ENCODE data around the gene UCP3. TPM values are rescaled to one million over a fixed set of nuclear protein-coding genes. Genes with fewer than 3 reads are reported as not detected.

UCP3 gene
- total RNA-seq, 1 experiment from 2014 or later, result 1.3 TPM

DNA sequence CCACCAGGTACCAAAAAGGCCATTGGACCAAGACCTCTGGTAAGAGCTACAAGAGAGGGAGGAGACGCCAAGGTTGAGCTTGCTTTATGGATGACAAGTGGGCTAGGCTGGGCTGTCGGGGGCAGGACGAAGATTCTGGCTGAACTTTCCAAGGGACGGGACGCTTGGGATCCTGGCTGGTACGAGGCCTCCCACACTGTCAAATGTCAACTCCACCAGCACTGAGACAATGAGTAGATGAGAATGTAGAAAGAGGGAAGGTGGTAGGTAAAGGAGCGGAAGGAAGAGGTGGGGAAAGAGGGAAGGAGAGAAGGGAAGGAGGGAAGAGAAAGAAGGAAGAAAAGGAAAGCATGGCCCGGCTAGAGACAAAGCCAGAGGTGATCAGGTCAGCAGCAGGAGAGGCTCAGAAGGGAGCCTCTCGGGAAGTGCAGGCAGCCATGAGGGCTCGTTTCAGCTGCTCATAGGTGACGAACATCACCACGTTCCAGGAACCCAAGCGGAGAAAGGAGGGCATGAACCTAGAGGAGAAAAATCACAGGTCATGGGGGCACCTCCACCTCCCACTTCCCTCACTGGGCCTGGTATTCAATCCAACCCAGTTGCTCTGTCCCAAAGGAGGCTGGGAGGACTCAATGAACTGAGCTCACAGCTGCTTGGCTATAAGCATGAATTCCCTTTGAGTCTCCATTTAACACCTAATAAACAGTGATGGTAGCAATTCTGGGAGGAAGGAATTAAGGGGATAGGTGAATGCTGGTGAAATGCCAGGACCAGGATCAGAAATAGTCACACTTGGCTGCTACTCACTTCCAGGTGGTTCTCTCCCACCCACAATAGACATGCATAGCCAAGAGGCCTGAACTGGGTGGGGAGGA lies 34.0 kb downstream of the UCP3 start:
- ATAC-seq (no peak), DNase-seq (ENCODE audit: low read depth, low spot score) (no peak)
- no peak overlapping the region for H3K9ac ChIP-seq (ENCODE audit: low read length)
- POLR2A ChIA-PET, result no interaction called here
- H3K9me2 ChIP-seq (ENCODE audit: insufficient read depth), result no peaks in the 10 kb centered on the region
- TF ChIP-seq, protein P1, sequence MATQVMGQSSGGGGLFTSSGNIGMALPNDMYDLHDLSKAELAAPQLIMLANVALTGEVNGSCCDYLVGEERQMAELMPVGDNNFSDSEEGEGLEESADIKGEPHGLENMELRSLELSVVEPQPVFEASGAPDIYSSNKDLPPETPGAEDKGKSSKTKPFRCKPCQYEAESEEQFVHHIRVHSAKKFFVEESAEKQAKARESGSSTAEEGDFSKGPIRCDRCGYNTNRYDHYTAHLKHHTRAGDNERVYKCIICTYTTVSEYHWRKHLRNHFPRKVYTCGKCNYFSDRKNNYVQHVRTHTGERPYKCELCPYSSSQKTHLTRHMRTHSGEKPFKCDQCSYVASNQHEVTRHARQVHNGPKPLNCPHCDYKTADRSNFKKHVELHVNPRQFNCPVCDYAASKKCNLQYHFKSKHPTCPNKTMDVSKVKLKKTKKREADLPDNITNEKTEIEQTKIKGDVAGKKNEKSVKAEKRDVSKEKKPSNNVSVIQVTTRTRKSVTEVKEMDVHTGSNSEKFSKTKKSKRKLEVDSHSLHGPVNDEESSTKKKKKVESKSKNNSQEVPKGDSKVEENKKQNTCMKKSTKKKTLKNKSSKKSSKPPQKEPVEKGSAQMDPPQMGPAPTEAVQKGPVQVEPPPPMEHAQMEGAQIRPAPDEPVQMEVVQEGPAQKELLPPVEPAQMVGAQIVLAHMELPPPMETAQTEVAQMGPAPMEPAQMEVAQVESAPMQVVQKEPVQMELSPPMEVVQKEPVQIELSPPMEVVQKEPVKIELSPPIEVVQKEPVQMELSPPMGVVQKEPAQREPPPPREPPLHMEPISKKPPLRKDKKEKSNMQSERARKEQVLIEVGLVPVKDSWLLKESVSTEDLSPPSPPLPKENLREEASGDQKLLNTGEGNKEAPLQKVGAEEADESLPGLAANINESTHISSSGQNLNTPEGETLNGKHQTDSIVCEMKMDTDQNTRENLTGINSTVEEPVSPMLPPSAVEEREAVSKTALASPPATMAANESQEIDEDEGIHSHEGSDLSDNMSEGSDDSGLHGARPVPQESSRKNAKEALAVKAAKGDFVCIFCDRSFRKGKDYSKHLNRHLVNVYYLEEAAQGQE (IDR thresholded peaks at IDR 0.05; ENCODE audit: low read depth), result no peak
- no peak for TF ChIP-seq CEBPB (IDR thresholded peaks at IDR 0.05; ENCODE audit: low read depth)
- TF ChIP-seq, protein P2, sequence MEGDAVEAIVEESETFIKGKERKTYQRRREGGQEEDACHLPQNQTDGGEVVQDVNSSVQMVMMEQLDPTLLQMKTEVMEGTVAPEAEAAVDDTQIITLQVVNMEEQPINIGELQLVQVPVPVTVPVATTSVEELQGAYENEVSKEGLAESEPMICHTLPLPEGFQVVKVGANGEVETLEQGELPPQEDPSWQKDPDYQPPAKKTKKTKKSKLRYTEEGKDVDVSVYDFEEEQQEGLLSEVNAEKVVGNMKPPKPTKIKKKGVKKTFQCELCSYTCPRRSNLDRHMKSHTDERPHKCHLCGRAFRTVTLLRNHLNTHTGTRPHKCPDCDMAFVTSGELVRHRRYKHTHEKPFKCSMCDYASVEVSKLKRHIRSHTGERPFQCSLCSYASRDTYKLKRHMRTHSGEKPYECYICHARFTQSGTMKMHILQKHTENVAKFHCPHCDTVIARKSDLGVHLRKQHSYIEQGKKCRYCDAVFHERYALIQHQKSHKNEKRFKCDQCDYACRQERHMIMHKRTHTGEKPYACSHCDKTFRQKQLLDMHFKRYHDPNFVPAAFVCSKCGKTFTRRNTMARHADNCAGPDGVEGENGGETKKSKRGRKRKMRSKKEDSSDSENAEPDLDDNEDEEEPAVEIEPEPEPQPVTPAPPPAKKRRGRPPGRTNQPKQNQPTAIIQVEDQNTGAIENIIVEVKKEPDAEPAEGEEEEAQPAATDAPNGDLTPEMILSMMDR (IDR thresholded peaks at IDR 0.05 in 2 of 3, conservative IDR thresholded peaks at IDR 0.05 in 1 of 3; ENCODE audit: borderline replicate concordance in 1 of 3, insufficient read depth in 1 of 3, low read depth in 2 of 3, low read length in 2 of 3), result no peak
- no peak for TF ChIP-seq EGR1 (IDR thresholded peaks at IDR 0.05; ENCODE audit: low read depth)
- no peak for TF ChIP-seq CBX3 (IDR thresholded peaks at IDR 0.05; ENCODE audit: low read depth)
- no peak for TF ChIP-seq EZH2phosphoT487 (IDR thresholded peaks at IDR 0.05; ENCODE audit: borderline replicate concordance)
- no peak for TF ChIP-seq SIN3A (IDR thresholded peaks at IDR 0.05; ENCODE audit: low read depth)
- TF ChIP-seq, protein P3, sequence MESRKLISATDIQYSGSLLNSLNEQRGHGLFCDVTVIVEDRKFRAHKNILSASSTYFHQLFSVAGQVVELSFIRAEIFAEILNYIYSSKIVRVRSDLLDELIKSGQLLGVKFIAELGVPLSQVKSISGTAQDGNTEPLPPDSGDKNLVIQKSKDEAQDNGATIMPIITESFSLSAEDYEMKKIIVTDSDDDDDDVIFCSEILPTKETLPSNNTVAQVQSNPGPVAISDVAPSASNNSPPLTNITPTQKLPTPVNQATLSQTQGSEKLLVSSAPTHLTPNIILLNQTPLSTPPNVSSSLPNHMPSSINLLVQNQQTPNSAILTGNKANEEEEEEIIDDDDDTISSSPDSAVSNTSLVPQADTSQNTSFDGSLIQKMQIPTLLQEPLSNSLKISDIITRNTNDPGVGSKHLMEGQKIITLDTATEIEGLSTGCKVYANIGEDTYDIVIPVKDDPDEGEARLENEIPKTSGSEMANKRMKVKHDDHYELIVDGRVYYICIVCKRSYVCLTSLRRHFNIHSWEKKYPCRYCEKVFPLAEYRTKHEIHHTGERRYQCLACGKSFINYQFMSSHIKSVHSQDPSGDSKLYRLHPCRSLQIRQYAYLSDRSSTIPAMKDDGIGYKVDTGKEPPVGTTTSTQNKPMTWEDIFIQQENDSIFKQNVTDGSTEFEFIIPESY (IDR thresholded peaks at IDR 0.05; ENCODE audit: extremely low read depth, insufficient replicate concordance, low read length), result no peak
- no peak for TF ChIP-seq JUND (IDR thresholded peaks at IDR 0.05)
- TF ChIP-seq SP1 (IDR thresholded peaks at IDR 0.05; ENCODE audit: low read depth), result no peak
- no peak for TF ChIP-seq ELF1 (IDR thresholded peaks at IDR 0.05; ENCODE audit: borderline replicate concordance, low read depth)
- no peak for TF ChIP-seq RAD21 (IDR thresholded peaks at IDR 0.05; ENCODE audit: low read depth)
- no TSS peak for BruUV-seq (replicated peaks)
- H3K27ac ChIP-seq (ENCODE audit: low read depth, low read length), result no peak overlapping the region
- RAD21 ChIA-PET (ENCODE audit: low non-redundant PET in 1 of 2, low total read pairs in 2 of 2, uncharacterized antibody in 2 of 2, unreplicated experiment in 2 of 2), result no interaction called here
- H3K4me1 ChIP-seq (ENCODE audit: control insufficient read depth in 1 of 2, insufficient read depth in 2 of 2, low read length in 2 of 2), result peaks cover 4 to 6% of the 10 kb centered on the region in 2 experiments
- H2AFZ ChIP-seq (ENCODE audit: low read depth, low read length, poor library complexity, severe bottlenecking), result no peak overlapping the region
- H3K9me3 ChIP-seq (ENCODE audit: control insufficient read depth in 1 of 2, insufficient read depth in 1 of 2, low read depth in 1 of 2, low read length in 2 of 2), result no peaks in the 10 kb centered on the region
- no peaks in the 10 kb centered on the region for H3K27me3 ChIP-seq (ENCODE audit: insufficient read depth, low read length)
- H3K36me3 ChIP-seq (ENCODE audit: control insufficient read depth in 1 of 2, insufficient read depth in 2 of 2, low read length in 2 of 2), result peaks cover 0 to 2% of the 10 kb centered on the region in 2 experiments; a peak in 1 of 4 replicates
- CTCF ChIA-PET, result no interaction called here
- H3K4me2 ChIP-seq (ENCODE audit: low read length), result no peak overlapping the region
- no peak overlapping the region for H3K4me3 ChIP-seq (replicated peaks in 1 of 2; ENCODE audit: low read depth in 1 of 2, low read length in 2 of 2)
- intact Hi-C loops (cut with micrococcal nuclease), result no loop called here
- H4K20me1 ChIP-seq (ENCODE audit: insufficient read depth), result no peaks in the 10 kb centered on the region
- no peaks in the 10 kb centered on the region for H3K79me2 ChIP-seq (ENCODE audit: insufficient read depth, low read length)

Measured in HCT116 (cell line).